ENCODE measurements around the gene GLYATL1. TPM values are rescaled to one million over a fixed set of nuclear protein-coding genes. Genes with fewer than 3 reads are reported as not detected.

GLYATL1 gene
- total and polyA plus RNA-seq, 2 of the 13 experiments (the other 11 are each of a cell fraction or from before 2014, with no cell fraction given), result 0.17 TPM; not detected in 1

- POLR2A ChIA-PET, result no interaction called here
- FAIRE-seq (peak; percentile 69), ATAC-seq (peak; percentile 96), DNase-seq (ENCODE audit: low spot score) (peak; percentile 56)
- H3K4me3 ChIP-seq (replicated peaks in 1 of 3; ENCODE audit: insufficient read depth in 1 of 3, low read depth in 2 of 3, low read length in 3 of 3), result 0 out of 6 replicates have a peak overlapping the region, but pooled peaks of 1 of the 3 experiments have one; percentile 39
- 38% methylated on average over 31 of the region's 36 CpGs for WGBS (ENCODE audit: low lambda C conversion rate)
- H3K9me3 ChIP-seq (ENCODE audit: low read length), result no peaks in the 10 kb centered on the region
- no peak overlapping the region for H3K9ac ChIP-seq (ENCODE audit: insufficient read depth, low read depth, low read length)
- H3K4me1 ChIP-seq (ENCODE audit: insufficient read depth, low read length), result 0 out of 2 replicates have a peak, but pooled peaks cover 4% of the 10 kb centered on the region
- peaks cover 1 to 3% of the 10 kb centered on the region in 2 experiments; a peak in 2 of 5 replicates for H3K27me3 ChIP-seq (ENCODE audit: control insufficient read depth in 1 of 2, insufficient read depth in 2 of 2, low read length in 2 of 2)
- no TSS peak for BruUV-seq (replicated peaks)
- peak overlapping the region; percentile 58 for H3K4me2 ChIP-seq (ENCODE audit: low read depth, low read length)
- in situ Hi-C loops (cut with HindIII; ENCODE audit: extremely low pct_ligation_motif_present, low pct_unique_long_range_greater_than_20kb) (loop anchor here (10.0 kb wide), 1 partner anchor 246 kb away; no protein-coding TSS in a partner anchor), intact Hi-C loops (cut with micrococcal nuclease; ENCODE audit: unreplicated experiment) (loop anchor here (1.0 to 2.0 kb wide), 3 partner anchors 50 to 246 kb away; no protein-coding TSS in a partner anchor)
- no peaks in the 10 kb centered on the region for H4K20me1 ChIP-seq (ENCODE audit: insufficient read depth, low read length)
- no peak overlapping the region for H3K27ac ChIP-seq (ENCODE audit: extremely low read length, insufficient read depth, low read length)
- no peaks in the 10 kb centered on the region for H3K79me2 ChIP-seq (ENCODE audit: insufficient read depth, low read length)
- no peak overlapping the region for H2AFZ ChIP-seq (ENCODE audit: low read length)
- H3K36me3 ChIP-seq (replicated peaks in 1 of 2; ENCODE audit: control insufficient read depth in 1 of 2, insufficient read depth in 2 of 2, low read length in 2 of 2), result no peaks in the 10 kb centered on the region
- CTCF ChIA-PET (ENCODE audit: low intra/inter-chr PET ratio, low total read pairs), result interaction anchor here (0.9 to 2.4 kb wide), 3 partner anchors 50 to 247 kb away, joined by 3 to 10 read pairs (median 5); no protein-coding TSS in a partner anchor
- TF ChIP-seq SMC3 (IDR thresholded peaks at IDR 0.05; ENCODE audit: low read length) (peak; percentile 77), STAG1 (CRISPR knock-in tag; IDR thresholded peaks at IDR 0.05) (peak; percentile 87), FOXA1 (IDR thresholded peaks at IDR 0.05) (no peak), FOXA1 (CRISPR knock-in tag; IDR thresholded peaks at IDR 0.05) (peak; percentile 34; the same call in 1 of the 2 replicates), GABPA (IDR thresholded peaks at IDR 0.05; ENCODE audit: low read depth, low read length) (no peak), GABPA (CRISPR knock-in tag; IDR thresholded peaks at IDR 0.05; ENCODE audit: low read depth) (0 out of 2 replicates have a peak, but pooled peaks have one; percentile 27), PBX2 (CRISPR knock-in tag; IDR thresholded peaks at IDR 0.05) (peak; percentile 61), MTA3 (CRISPR knock-in tag; IDR thresholded peaks at IDR 0.05) (no peak), ETV6 (CRISPR knock-in tag; conservative IDR thresholded peaks at IDR 0.05) (no peak), ELF1 (CRISPR knock-in tag; IDR thresholded peaks at IDR 0.05) (peak; percentile 72), CTCF (CRISPR knock-in tag; IDR thresholded peaks at IDR 0.05) (peak; percentile 89), ELF3 (CRISPR knock-in tag; IDR thresholded peaks at IDR 0.05) (peak; percentile 54; the same call in 1 of the 2 replicates), NFATC3 (CRISPR knock-in tag; IDR thresholded peaks at IDR 0.05) (no peak), SMAD3 (CRISPR knock-in tag; IDR thresholded peaks at IDR 0.05) (0 out of 2 replicates have a peak, but pooled peaks have one; percentile 24), XRCC5 (optimal IDR thresholded peaks at IDR 0.05; ENCODE audit: low read length) (peak; percentile 20), NFYC (CRISPR knock-in tag; IDR thresholded peaks at IDR 0.05) (peak; percentile 58; the same call in 1 of the 2 replicates), TEAD3 (CRISPR knock-in tag; optimal IDR thresholded peaks at IDR 0.05; ENCODE audit: borderline replicate concordance) (peak; percentile 21), ZNF414 (CRISPR knock-in tag; IDR thresholded peaks at IDR 0.05) (no peak), ZNF616 (CRISPR knock-in tag; IDR thresholded peaks at IDR 0.05; ENCODE audit: low read depth) (no peak), SP2 (CRISPR knock-in tag; IDR thresholded peaks at IDR 0.05) (peak; percentile 53), ZNF652 (CRISPR knock-in tag; IDR thresholded peaks at IDR 0.05; ENCODE audit: borderline replicate concordance, low read depth) (no peak), NAIF1 (CRISPR knock-in tag; IDR thresholded peaks at IDR 0.05; ENCODE audit: borderline replicate concordance) (no peak), RAD21 (CRISPR knock-in tag; IDR thresholded peaks at IDR 0.05) (peak; percentile 63; the same call in 1 of the 2 replicates)
Observed at GRCh38 chr11:58900479-58901420, 38.5 kb upstream of the GLYATL1 start.
